GM20000 (cell line): ENCODE measurements around the gene HSPB2.
A peak's percentile ranks its signal among the peaks of the same experiment; 100 is the strongest.

ENCODE experiments used
- DNase-seq: peaks from one replicate; pipeline ENCODE4 v3.0.0; 2012; ENCODE audit warnings: low spot score
- CTCF ChIP-seq: IDR thresholded peaks from 2 replicates; pipeline ENCODE4 v1.5.1; 2012; ENCODE audit warnings: mild to moderate bottlenecking, control low read depth; ENCODE audit errors: extremely low read depth, missing control alignments

The HSPB2 gene

GRCh38 chr11:111941963-111942362, 29.4 kb downstream of the HSPB2 start:
- TF ChIP-seq CTCF, result no peak
- DNase-seq, result no peak

- DNase-seq, result no peak
- no peak for TF ChIP-seq CTCF
Measured at GRCh38 chr11:111942829-111943228, 30.3 kb downstream of the HSPB2 start.

DNA sequence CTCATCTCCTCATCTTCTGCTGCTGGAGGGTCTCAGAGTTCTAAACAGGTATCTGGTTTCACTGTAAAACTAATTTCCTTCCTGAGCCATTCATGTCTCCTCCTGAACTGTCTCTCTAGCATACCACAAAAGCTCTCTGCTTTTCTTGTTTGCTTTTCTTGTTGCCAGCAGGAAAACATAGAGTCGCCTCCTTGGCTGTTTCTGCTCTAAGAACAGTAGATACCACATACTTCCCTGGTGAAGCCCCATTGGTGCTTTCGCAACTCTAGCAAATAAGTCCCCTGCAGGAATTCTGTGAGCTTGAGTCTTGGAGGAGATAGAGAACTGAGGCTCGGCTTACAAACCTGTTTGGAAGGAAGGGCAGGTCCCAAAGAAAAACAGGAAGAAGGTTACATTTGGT, 31.6 kb downstream of the HSPB2 start:
- no peak for TF ChIP-seq CTCF
- no peak for DNase-seq

GRCh38 chr11:111944651-111945051, 32.1 kb downstream of the HSPB2 start:
- no peak for DNase-seq
- no peak for TF ChIP-seq CTCF

GRCh38 chr11:111945198-111945597, 32.7 kb downstream of the HSPB2 start:
- no peak for DNase-seq
- no peak for TF ChIP-seq CTCF

DNA sequence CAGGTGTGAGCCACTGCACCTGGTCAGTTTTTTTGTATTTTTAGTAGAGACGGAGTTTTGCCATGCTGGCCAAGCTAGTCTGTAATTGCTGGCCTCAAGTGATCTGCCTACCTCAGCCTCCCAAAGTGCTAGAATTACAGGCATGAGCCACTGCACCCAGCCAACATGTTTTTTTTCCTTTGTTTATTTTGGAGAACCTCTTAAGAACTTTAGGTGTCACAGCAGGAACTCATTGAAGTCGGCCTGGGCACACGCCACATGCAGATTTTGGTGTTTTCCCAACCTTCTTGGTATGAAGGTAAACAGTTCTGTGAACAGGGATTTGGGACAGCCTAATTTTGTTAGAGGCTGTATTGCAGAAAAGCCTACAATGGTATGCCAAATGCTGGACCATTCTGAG, 34.0 kb downstream of the HSPB2 start:
- DNase-seq, result no peak
- TF ChIP-seq CTCF, result no peak

- DNase-seq, result peak; percentile 36
Measured at GRCh38 chr11:111947143-111947542, 34.6 kb downstream of the HSPB2 start.

More at GRCh38 chr11:111947143-111947542, 34.6 kb downstream of the HSPB2 start:
- no peak for TF ChIP-seq CTCF
